ENCODE results near the gene SAE1.
"Not testable (repeated sequence)": the region's sequence is repeated elsewhere in the genome, so short reads cannot be mapped to it uniquely, and the experiment has no call there.

Gene SAE1

GRCh38 chr19:47240996-47241918, 110.6 kb downstream of the SAE1 start:
- DNase-seq (ENCODE audit: low read depth in 2 of 2) = peak; percentile 61 to 72

GRCh38 chr19:47241919-47242577, 111.4 kb downstream of the SAE1 start:
- DNase-seq (ENCODE audit: low read depth in 2 of 2) = no peak

- DNase-seq (ENCODE audit: low read depth in 2 of 2) = no peak
Observed at GRCh38 chr19:47243364-47243775, 112.7 kb downstream of the SAE1 start.

GRCh38 chr19:47243776-47244547, 113.3 kb downstream of the SAE1 start:
- DNase-seq (ENCODE audit: low read depth in 2 of 2) = peak; percentile 76 to 83

GRCh38 chr19:47247308-47247990, 116.8 kb downstream of the SAE1 start:
- DNase-seq (ENCODE audit: low read depth in 2 of 2) = peak; percentile 47 to 69

GRCh38 chr19:47253016-47253415, 122.4 kb downstream of the SAE1 start:
- not testable (repeated sequence) for DNase-seq (ENCODE audit: low read depth in 2 of 2)

- DNase-seq (ENCODE audit: low read depth in 2 of 2) = no peak
Observed at GRCh38 chr19:47253467-47253881, 122.8 kb downstream of the SAE1 start.

GRCh38 chr19:47253970-47254369, 123.3 kb downstream of the SAE1 start:
- DNase-seq (ENCODE audit: low read depth in 2 of 2) = no peak

- peak; percentile 71 to 85 for DNase-seq (ENCODE audit: low read depth in 2 of 2)
Observed at GRCh38 chr19:47255879-47256692, 125.5 kb downstream of the SAE1 start, which contains the start of gene CCDC9. Gene CCDC9, plus strand, starts transcription at chr19:47256525. Its CDS starts 1,876 bp downstream, at chr19:47258401.

- peak; percentile 98 to 99 for DNase-seq (ENCODE audit: low read depth in 2 of 2)
Observed at GRCh38 chr19:47256693-47257410, 126.2 kb downstream of the SAE1 start.

- no peak for DNase-seq (ENCODE audit: low read depth in 2 of 2)
Observed at GRCh38 chr19:47257411-47258169, 127.0 kb downstream of the SAE1 start.

- no peak for DNase-seq (ENCODE audit: low read depth in 2 of 2)
Observed at GRCh38 chr19:47258434-47258833, 127.8 kb downstream of the SAE1 start.

- DNase-seq (ENCODE audit: low read depth in 2 of 2) = no peak
Observed at GRCh38 chr19:47258895-47259555, 128.4 kb downstream of the SAE1 start.

Measured in stimulated activated CD8-positive, alpha-beta memory T cell treated with anti-CD3 and anti-CD28 coated beads, Interleukin-7, amount 100 ng/mL, for 1 hour (primary cell).